Measurements from ENCODE around the gene DMAC2L.
"Not testable (repeated sequence)": the region's sequence is repeated elsewhere in the genome, so short reads cannot be mapped to it uniquely, and the experiment has no call there.

The DMAC2L gene, protein sequence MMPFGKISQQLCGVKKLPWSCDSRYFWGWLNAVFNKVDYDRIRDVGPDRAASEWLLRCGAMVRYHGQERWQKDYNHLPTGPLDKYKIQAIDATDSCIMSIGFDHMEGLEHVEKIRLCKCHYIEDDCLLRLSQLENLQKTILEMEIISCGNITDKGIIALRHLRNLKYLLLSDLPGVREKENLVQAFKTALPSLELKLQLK

DNA sequence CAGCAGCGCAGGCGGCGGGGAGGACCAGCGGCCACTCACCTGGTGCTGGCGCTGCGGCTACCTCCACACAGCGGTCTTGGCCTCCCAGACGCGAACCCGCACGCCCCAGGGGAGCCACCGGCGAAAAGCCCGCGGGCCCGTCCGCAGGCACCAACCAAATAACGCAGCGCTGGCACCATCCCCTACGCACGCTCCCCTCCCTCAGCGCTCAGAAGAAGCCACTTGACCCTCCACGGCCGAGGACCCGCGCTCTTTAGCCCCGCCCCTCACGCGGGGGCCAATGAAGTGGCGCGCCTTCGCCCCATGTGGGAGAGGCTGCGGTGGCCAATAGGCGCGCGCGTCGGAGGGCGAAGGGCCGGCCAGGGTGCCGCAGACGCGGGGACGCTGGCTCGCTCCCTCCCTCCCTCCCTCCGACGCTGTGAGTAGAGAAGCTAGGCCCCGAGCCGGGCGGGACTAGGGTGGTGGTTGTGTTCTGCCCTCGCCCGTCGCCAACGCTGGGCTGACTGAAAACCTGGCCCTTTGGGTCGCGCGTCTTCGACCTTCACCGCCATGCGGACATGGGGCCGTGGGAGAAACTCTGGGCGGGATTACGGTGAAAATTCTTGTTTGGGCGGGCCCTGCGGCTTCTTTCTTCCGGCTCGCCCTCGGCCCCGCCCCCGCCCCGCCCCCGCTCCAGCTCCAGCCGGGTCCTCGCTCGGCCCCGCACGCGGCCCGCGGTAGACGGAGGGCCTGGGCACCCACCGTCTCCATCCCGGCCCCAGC, at the start of gene DMAC2L, which contains the start of gene L2HGDH:
TSS of gene DMAC2L (plus strand) at position 353 of the 762 bp plus-strand sequence. CDS start 9,164 bp downstream, outside the sequence.
TSS of gene L2HGDH (minus strand) at position 258 of the 762 bp plus-strand sequence. CDS start at position 179, 79 bp downstream.
- peak; percentile 95 for DNase-seq

DNA sequence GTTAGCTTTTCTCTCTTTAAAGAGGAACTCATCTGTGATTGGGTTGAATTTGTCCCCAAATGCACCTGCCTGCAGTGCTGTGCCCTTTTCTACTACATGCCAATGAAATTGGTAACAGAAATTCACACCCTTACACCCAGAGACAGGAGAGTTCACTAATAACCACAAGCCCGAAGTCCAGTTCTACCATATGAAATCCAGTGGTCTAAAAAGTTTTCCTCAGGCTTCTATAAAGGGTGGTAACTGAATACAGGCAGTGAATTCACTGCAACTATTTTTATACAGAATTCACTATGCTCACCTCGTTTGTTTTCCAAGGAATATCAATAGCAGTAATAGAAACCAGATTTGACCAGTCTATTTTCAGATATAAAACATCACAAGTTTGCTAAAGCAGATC, 49.3 kb upstream of the DMAC2L start:
- no peak for DNase-seq

DNA sequence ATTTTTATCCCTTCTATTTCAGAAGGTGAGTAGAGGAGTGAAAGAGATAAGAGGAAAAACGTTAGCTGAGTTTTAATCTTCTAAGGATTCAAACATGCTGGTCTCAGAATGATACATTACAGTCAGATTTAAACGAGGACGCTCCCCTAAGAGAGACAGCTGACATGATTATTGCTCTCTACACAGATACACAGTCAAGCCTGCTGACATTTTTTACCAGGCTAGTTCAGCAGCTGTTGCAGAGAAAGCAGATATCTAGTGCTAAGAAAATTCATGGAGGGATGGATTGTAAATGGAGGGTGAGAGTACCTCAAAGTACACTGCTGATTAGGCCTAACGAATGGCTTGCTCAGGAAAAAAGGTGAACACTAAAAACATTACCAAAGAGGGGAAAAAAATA, 48.8 kb upstream of the DMAC2L start:
- no peak for DNase-seq

DNA sequence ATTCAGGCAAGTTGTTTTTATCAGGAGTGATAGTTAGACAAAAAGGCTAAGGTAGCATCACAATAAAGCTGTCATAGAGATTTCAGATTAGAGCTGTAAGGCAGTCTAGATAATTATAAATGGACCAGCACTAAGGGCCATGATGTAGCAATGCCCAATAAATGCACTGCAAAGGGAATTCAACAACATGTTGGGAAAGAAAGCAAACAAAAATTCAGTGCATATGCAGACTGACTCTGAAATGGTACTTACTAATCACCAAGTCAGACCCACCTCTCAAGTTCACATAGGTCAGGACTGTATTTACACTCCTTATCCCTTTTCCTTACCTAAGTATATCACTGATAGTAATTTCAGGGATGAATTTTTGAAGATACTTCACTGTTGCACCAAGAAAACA, 47.1 kb upstream of the DMAC2L start:
- DNase-seq, result no peak

DNA sequence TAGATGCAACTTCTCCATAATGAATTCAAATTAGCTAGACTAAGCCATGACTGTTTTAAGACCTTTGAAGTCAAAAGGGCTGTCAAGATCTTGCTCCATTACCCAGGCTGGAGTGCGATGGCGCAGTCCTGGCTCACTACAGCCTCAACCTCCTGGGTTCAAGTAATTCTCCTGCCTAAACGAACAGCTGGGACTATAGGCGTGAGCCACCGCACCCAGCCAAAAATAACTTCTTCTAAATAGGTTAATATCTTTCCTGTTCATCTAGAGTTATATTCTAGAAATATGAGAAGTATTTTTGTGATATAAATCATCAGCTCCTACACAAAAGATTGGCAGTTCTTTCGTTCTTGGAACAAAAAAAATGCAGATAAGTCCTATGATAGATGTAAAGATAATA, 41.2 kb upstream of the DMAC2L start:
- no peak for DNase-seq

DNA sequence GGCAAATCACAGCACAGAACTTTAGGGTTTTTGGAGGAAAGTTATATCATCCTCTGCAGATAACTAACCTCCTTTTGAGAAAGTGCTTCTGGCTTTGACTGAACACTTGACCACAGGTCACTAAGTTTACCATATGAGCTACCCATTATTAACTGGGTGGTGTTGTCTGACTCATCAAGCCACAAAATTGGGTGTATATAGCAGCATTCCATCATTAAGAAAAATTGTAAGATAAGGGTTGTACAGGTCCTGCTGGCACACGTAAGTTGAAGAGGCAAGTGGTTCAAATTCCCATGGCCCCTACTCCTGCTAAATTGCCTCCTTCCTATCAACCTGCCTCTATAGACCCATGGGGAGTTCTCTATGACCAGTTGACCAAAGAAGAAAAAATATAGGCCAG, 39.6 kb upstream of the DMAC2L start:
- DNase-seq, result no peak

DNA sequence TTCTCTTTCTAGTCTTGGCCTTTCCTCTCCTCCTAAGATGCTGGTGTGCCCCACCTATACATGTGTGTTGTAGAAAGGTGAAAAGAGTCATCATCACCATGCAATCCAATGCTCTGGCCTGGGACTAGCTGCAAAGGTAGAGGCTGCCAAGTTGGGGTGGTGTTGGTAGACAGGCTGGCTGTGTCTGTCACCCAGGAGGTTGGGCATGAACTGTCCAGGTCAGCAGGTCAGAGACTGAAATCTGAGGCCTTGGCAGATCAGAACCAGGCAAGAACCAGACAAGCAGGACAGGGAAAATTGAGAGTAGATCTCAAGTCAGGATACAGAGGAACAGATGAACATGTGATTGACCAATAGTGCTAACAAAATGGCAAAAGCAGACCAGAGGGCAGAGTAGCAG, 26.3 kb upstream of the DMAC2L start:
- no peak for DNase-seq

DNA sequence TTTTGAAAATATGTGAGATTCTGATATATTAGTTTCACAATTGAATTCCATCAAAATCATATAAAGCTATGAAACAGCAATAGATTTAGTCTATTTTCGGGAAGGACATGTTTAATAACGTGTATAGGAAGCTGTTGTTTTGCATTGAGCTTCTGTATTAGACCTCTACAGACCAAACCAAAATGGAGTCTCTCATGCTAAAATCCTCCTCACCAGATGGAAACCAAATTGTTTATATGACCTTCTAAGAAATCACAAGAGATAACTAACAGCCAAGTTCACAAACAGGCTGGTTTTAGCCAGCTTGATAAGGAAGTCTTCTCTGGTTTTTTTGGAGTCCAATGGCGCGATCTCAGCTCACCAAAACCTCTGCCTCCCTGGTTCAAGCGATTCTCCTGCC, 24.0 kb upstream of the DMAC2L start:
- DNase-seq, result no peak

DNA sequence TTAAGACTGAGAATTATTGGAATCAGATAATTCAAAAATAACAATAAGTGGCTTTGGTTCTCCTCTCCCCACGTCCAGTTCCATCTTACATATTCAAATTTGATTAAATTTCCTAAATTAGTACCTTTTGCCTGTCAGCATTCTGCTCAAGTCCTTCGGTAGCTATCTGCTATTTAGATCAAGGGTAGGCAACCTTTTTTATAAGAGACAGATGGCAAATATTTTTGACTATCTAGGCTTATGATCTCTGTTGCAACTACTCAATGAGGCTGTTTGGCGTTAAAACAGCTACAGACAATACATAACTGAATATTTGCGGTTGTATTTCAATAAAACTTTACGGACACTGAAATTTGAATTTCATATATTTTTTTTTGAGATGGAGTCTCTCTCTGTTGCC, 21.8 kb upstream of the DMAC2L start:
- DNase-seq, result no peak

DNA sequence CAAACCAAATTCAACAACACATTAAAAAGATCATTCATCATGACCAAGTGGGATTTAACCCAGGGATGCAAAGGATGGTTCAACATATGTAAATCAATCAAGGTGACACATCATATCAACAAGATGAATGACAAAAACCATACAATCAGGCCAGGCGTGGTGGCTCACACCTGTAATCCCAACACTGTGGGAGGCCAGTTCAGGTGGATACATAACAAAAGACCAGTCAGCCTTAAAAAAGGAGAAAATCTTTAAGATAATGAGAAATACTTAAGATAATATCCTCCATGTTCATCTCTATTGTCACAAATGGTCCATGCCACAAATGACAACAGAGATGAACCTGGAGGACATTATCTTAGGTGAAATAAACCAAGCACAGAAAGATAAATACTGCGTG, 12.5 kb upstream of the DMAC2L start:
- DNase-seq, result no peak

DNA sequence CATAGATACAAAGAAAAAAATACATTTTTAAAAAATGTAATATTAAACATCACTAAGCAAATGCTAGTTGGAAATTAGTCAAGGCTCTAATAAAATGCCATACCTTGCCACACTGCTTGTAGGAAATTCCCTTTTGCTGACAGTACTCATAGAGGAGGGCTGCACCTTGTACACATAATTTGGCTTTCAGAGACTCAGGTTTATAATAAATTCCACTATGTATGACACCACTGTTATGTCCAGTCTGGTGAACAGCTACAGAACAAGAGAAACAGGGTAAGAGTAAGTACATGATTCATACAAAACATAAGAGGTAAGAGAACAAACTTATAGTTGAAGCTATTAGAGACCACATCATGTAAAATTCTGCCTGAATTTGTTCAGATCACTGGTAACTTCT, 10.2 kb upstream of the DMAC2L start:
- no peak for DNase-seq

DNA sequence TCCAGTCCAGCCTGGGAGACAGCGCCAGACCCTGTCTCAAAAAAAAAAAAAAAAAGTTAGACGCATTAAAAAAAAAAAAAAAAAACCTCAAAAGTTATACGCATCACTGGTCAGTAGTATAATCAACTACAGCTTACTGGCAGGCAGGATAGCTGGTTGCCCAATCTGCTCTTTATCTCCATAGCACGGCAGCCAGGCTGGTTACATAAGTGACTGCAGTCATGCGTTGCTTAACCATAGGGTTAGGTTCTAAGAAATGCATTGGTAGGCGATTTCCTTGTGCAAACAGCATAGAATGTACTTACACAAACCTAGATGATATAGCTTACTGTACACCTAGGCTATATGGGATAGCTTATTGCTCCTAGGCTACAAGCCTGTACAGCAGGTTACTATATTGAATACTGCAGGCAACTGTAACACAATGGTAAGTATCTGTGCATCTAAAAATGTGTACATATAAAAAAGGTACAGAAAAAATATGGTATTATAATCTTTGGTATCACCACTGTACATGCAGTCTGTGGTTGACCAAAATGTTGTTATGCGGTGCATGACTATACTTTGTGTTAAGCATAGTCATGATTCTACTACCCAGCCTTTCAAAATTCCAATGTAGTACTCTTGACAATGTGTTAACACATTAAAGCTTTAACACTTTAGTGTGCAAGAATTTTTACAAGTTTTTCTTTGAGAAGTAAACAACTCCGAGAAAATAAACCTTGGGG, 8.2 kb upstream of the DMAC2L start:
- no peak for DNase-seq

DNA sequence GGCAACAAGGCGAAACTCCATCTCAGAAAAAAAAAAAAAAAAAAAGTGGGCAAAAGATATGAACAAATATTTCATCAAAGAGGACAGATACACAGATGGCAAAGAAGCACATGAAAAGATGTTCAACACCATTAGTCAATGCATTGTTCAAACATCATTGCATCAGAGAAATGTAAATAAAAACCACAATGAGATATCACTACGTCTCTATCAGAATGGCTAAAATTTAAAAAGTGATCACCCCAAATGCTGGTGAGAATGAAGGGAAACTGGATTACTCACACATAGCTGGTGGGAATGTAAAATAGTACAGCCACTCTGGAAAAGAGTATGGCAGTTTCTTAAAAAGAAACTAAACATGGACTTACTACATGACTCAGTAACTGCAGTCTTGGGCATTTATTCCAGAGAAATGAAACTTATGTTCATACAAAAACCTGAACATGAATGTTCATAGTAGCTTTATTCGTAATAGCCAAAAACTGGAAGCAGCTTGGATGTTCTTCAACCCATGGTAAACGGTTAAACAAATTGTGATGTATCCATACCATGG, 3.7 kb upstream of the DMAC2L start:
- no peak for DNase-seq

DNA sequence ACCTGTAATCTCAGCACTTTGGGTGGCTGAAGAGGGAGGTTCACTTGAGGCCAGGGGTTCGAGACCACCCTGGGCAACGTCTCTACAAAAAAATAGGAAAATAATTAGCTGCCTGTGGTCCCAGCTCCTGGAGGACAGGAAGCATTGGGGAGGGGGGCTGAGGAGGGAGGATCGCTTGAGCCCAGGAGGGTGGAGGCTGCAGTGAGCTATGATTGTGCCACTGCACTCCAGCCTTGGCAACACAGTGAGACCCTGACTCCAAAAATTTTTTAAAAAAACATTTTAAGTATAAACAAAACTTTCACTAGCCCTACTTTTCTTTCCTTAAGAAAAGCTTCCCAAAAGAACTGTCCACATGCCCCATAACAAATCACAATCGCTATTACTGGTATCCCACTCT, 1.7 kb upstream of the DMAC2L start:
- no peak for DNase-seq

DNA sequence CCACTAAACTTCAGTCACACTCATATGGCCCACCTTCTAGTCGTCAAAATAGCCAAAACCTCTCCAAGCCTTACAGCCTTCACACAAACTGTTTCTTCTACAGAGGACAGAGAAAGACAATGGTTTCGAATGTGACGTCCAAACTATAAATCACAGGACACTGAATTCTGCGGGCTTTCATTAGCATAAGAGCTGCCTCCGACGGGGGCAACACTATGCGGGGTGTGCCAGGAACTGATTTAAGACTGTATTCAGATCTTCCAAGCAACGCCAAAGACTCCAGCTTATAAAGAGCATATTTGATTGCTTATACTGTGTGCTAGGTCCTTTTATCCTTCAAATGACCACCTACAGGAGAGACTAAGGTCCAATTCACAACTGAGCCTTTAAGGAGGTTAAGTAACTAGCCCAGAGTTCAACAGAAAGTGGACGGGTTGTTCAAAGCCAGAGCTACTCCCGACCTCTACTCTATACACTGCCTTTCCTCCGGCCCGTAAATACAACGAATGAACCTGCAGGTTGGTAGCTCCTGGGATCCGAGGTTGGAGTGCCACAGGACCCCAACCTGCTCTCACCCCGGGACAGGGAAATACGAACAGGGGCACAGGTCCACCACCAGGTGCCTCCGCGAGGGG, 670 bp upstream of the DMAC2L start:
- DNase-seq, result no peak

DNA sequence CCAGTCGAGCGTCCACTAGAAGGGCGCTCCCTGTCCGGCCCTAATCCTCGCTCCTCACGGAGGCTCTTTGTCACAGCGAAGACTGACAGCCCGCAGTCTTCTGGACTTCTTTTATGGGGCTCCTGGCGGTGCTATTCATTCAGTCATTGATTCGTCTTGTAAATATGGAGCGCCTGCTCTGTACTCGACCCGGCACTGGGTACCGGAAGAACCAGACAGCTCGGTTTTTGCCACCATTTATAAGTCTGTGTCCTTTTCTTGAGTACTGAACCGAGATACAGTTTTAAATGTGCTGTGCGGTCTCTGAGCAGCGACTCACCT, 570 bp downstream of the DMAC2L start:
- DNase-seq, result no peak

DNA sequence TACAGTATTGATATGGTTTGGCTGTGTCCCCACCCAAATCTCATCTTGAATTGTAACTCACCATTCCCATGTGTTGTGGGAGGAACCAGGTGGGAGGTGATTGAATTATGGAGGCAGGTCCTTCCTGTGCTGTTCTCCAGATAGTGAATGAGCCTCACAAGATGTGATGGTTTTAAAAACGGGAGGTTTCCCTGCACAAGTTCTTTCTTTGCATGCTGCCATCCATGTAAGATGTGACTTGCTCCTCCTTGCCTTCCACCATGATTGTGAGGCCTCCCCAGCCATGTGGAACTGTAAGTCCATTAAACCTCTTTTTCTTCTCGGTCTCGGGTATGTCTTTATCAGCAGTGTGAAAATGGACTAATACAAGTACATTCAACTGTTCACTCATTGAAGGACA, 2.0 kb downstream of the DMAC2L start:
- not testable (repeated sequence) for DNase-seq

DNA sequence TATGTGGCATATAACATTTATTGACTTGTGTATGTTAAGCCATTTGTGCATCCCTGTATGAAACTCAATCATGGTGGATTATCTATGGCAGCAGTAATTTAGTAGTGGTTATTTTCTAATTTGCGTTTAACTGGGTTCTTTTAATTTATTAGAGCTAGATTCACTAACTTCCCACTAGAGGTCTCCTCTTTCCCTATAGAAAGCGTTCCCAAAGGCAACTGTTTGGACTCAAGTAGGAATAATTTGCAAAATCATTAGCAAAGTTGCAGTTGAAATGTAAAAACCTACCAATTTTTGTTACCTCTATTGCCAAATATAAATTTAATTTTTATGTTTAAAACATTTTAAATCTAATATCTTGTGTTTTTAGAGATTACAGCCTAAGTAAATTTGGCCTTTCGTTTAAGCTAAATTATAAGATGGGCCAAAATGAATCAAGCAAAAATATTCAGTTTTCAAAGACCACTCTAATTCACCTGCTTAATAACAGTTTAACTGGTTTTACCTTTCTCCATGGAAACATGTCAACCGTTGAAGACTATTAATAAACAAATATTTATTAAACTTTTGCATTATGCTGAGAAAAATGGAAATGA, 6.0 kb downstream of the DMAC2L start:
- DNase-seq, result no peak

DNA sequence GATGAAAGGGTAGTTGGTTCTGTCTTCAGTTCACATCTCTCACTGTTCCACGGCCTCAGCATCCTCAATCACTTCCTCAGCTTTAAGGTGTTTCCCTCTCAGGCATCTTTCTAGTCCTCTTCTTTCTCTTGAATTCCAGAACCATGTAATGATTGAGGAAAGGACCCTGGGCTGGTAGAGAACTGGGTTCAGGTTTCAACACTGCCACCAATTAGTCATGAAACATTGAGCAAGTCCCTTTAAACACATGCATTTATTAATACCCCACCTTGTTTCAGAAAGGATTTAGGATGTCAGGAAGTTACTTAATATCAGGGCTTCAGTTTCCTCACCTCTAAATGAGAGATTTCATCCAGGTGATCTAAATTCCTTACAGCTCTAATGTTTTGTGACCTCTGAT, 7.2 kb downstream of the DMAC2L start:
- no peak for DNase-seq

DNA sequence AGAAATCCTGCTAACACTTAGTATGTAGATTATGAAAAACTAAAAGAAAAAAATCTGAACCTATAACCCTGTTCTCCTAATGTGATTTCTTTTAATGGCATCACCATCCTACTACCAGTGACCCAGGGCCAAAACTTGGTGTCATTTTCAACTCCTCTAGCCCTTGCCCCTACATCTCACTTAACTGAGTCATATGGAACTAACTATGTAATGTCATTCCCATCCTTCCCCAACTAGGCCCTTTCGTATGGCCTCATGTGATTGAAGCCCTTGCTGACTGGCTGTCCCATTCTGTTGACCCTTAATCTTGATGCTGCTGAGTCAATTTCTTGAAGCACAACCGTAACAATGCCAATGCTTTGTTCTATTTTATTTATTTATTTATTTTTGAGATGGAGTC, 7.6 kb downstream of the DMAC2L start:
- no peak for DNase-seq

DNA sequence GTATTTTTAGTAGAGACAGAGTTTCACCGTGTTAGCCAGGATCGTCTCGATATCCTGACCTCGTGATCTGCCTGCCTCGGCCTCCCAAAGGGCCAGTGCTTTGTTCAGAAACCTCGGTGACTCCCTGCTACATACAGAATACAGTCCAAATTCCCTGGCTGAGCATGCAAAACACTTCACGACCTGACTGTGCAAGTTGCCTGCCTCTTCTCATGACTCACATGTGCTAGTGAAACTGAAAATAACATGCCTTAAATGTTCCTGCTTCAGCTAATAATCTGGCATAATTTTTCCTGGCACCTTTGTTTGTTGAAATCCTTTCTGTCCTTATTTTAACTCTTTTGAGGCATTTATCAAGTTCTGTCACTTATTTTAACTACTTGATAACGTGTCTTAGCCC, 8.2 kb downstream of the DMAC2L start:
- no peak for DNase-seq

DNA sequence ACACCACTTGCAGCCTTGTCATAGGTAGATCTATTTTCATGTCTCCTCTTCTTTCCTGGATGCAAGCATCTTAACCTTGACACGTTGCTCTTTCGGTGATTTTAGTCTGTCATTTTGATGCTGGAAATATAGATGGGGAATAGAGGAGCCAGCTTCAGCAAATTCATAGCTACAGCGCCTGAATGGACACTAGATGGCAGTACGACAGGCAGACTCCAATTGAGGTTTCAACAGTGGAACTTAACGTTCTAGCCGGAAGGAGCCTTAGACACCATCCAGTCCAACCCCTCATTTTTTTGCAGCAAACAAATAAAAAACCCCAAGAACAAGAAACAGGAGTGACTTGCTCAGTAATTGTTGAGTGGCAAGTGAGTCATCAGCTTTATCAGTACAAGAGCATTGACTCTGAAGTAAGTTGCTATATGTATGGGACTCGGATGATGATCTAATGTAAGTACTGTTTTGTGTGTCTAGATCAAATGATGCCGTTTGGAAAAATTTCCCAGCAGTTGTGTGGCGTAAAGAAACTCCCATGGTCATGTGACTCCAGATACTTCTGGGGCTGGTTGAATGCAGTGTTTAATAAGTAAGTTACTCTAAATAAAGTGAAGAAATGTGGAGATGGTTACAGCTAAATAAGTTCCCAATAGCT, 9.0 kb downstream of the DMAC2L start:
- peak; percentile 64 for DNase-seq
